ENCODE results near the gene KCNQ1. TPM values are rescaled to one million over a fixed set of nuclear protein-coding genes. Genes with fewer than 3 reads are reported as not detected.

Gene KCNQ1
- total RNA-seq, 2 donors from 2014 or later, result 51.4 to 55.8 TPM

- H3K4me3 ChIP-seq, result no peak overlapping the region
- no peak for DNase-seq
- no peaks in the 10 kb centered on the region for H3K9me3 ChIP-seq
- intact Hi-C loops (cut with DNase I), result no loop called here
- no peaks in the 10 kb centered on the region for H3K36me3 ChIP-seq
- H3K9ac ChIP-seq (ENCODE audit: low read depth in 2 of 2, low read length in 2 of 2), result no peak overlapping the region
- TF ChIP-seq CTCF (IDR thresholded peaks at IDR 0.05), result no peak
- no peak overlapping the region for H3K27ac ChIP-seq
- no peaks in the 10 kb centered on the region for H3K27me3 ChIP-seq
- H3K4me1 ChIP-seq, result no peaks in the 10 kb centered on the region
These were observed 94.1 kb downstream of the KCNQ1 start for GRCh38 chr11:2538951-2539350.

- Histone ChIP-seq H3K9ac (ENCODE audit: low read depth in 2 of 2, low read length in 2 of 2) (no peak overlapping the region), H3K9me3 (no peaks in the 10 kb centered on the region), H3K36me3 (no peaks in the 10 kb centered on the region), H3K4me3 (no peak overlapping the region), H3K27ac (no peak overlapping the region), H3K27me3 (no peaks in the 10 kb centered on the region), H3K4me1 (no peaks in the 10 kb centered on the region)
- TF ChIP-seq CTCF (IDR thresholded peaks at IDR 0.05), result no peak
- DNase-seq, result no peak
- intact Hi-C loops (cut with DNase I), result no loop called here
These were observed 94.8 kb downstream of the KCNQ1 start for GRCh38 chr11:2539371-2540222.

GRCh38 chr11:2540223-2540991 lies 95.6 kb downstream of the KCNQ1 start:
- Histone ChIP-seq H3K4me3 (no peak overlapping the region), H3K27me3 (no peaks in the 10 kb centered on the region), H3K36me3 (no peaks in the 10 kb centered on the region), H3K9ac (ENCODE audit: low read depth in 2 of 2, low read length in 2 of 2) (no peak overlapping the region), H3K27ac (no peak overlapping the region), H3K4me1 (no peaks in the 10 kb centered on the region), H3K9me3 (no peaks in the 10 kb centered on the region)
- no peak for DNase-seq
- TF ChIP-seq CTCF (IDR thresholded peaks at IDR 0.05), result no peak
- intact Hi-C loops (cut with DNase I), result no loop called here

- Histone ChIP-seq H3K9ac (ENCODE audit: low read depth in 2 of 2, low read length in 2 of 2) (no peak overlapping the region), H3K36me3 (no peaks in the 10 kb centered on the region), H3K4me1 (no peaks in the 10 kb centered on the region), H3K27me3 (no peaks in the 10 kb centered on the region), H3K9me3 (no peaks in the 10 kb centered on the region), H3K27ac (no peak overlapping the region), H3K4me3 (no peak overlapping the region)
- intact Hi-C loops (cut with DNase I), result no loop called here
- DNase-seq, result no peak
- no peak for TF ChIP-seq CTCF (IDR thresholded peaks at IDR 0.05)
These were observed 96.3 kb downstream of the KCNQ1 start for GRCh38 chr11:2540992-2541680.

- Histone ChIP-seq H3K27me3 (no peaks in the 10 kb centered on the region), H3K36me3 (no peaks in the 10 kb centered on the region), H3K9me3 (no peaks in the 10 kb centered on the region), H3K9ac (ENCODE audit: low read depth in 2 of 2, low read length in 2 of 2) (no peak overlapping the region), H3K4me1 (no peaks in the 10 kb centered on the region), H3K27ac (no peak overlapping the region), H3K4me3 (no peak overlapping the region)
- intact Hi-C loops (cut with DNase I), result no loop called here
- no peak for DNase-seq
- TF ChIP-seq CTCF (IDR thresholded peaks at IDR 0.05), result no peak
These were observed 97.1 kb downstream of the KCNQ1 start for GRCh38 chr11:2541881-2542361.
